ENCODE results near the gene DPEP3.

Gene DPEP3

DNA sequence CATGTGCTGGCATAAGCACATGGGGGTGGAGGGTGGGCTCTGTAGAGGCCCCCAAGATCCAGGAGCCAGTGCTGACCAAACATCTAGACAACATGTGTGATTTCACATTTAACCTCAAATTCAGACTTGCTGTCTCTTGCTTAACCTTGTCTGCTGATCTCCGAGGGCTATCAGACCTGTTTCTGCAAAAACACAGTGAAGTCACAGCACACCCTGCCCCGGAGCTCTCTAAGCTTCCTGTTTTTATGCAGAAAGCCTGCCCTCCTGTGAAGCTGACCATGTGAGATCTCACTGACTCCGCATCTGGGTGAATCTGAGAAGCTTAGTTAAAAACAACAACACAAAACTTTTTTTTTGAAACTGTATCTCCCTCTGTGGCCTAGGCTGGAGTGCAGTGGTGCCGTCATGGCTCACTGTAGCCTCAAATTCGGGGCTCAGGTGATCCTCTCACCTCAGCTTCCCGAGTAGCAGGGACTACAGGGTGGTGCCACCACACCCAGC is 25.5 kb upstream of the DPEP3 start:
- ATAC-seq: no peak
- TF ChIP-seq CSRNP3 (CRISPR knock-in tag; IDR thresholded peaks at IDR 0.05): no peak
- TF ChIP-seq ZNF565 (CRISPR knock-in tag; conservative IDR thresholded peaks at IDR 0.05; ENCODE audit: low read depth): no peak
- no peak for TF ChIP-seq SNAI2 (CRISPR knock-in tag; IDR thresholded peaks at IDR 0.05)
- TF ChIP-seq RARB (CRISPR knock-in tag; IDR thresholded peaks at IDR 0.05): no peak
- TF ChIP-seq ZNF70 (CRISPR knock-in tag; IDR thresholded peaks at IDR 0.05): no peak
- TF ChIP-seq, protein P1, sequence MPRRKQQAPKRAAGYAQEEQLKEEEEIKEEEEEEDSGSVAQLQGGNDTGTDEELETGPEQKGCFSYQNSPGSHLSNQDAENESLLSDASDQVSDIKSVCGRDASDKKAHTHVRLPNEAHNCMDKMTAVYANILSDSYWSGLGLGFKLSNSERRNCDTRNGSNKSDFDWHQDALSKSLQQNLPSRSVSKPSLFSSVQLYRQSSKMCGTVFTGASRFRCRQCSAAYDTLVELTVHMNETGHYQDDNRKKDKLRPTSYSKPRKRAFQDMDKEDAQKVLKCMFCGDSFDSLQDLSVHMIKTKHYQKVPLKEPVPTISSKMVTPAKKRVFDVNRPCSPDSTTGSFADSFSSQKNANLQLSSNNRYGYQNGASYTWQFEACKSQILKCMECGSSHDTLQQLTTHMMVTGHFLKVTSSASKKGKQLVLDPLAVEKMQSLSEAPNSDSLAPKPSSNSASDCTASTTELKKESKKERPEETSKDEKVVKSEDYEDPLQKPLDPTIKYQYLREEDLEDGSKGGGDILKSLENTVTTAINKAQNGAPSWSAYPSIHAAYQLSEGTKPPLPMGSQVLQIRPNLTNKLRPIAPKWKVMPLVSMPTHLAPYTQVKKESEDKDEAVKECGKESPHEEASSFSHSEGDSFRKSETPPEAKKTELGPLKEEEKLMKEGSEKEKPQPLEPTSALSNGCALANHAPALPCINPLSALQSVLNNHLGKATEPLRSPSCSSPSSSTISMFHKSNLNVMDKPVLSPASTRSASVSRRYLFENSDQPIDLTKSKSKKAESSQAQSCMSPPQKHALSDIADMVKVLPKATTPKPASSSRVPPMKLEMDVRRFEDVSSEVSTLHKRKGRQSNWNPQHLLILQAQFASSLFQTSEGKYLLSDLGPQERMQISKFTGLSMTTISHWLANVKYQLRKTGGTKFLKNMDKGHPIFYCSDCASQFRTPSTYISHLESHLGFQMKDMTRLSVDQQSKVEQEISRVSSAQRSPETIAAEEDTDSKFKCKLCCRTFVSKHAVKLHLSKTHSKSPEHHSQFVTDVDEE (CRISPR knock-in tag; IDR thresholded peaks at IDR 0.05): no peak
- TF ChIP-seq, protein P2, sequence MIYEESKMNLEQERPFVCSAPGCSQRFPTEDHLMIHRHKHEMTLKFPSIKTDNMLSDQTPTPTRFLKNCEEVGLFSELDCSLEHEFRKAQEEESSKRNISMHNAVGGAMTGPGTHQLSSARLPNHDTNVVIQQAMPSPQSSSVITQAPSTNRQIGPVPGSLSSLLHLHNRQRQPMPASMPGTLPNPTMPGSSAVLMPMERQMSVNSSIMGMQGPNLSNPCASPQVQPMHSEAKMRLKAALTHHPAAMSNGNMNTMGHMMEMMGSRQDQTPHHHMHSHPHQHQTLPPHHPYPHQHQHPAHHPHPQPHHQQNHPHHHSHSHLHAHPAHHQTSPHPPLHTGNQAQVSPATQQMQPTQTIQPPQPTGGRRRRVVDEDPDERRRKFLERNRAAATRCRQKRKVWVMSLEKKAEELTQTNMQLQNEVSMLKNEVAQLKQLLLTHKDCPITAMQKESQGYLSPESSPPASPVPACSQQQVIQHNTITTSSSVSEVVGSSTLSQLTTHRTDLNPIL (CRISPR knock-in tag; IDR thresholded peaks at IDR 0.05; ENCODE audit: low read depth): no peak
- no peak for TF ChIP-seq PATZ1 (CRISPR knock-in tag; IDR thresholded peaks at IDR 0.05; ENCODE audit: borderline replicate concordance)
- TF ChIP-seq CSDC2 (CRISPR knock-in tag; IDR thresholded peaks at IDR 0.05): no peak
- no peak for TF ChIP-seq ESRRG (CRISPR knock-in tag; IDR thresholded peaks at IDR 0.05)

GRCh38 chr16:68005211-68005610 is 24.9 kb upstream of the DPEP3 start:
- TF ChIP-seq ARNTL (CRISPR knock-in tag; IDR thresholded peaks at IDR 0.05; ENCODE audit: borderline replicate concordance, low read depth) (no peak), CSRNP3 (CRISPR knock-in tag; IDR thresholded peaks at IDR 0.05) (no peak), OSR1 (CRISPR knock-in tag; IDR thresholded peaks at IDR 0.05) (no peak), TCF4 (CRISPR knock-in tag; IDR thresholded peaks at IDR 0.05; ENCODE audit: borderline replicate concordance) (no peak), ZNF70 (CRISPR knock-in tag; IDR thresholded peaks at IDR 0.05) (no peak), ZFP3 (CRISPR knock-in tag; IDR thresholded peaks at IDR 0.05) (no peak), RARB (CRISPR knock-in tag; IDR thresholded peaks at IDR 0.05) (no peak), ESRRG (CRISPR knock-in tag; IDR thresholded peaks at IDR 0.05) (no peak), ZC3H10 (CRISPR knock-in tag; IDR thresholded peaks at IDR 0.05) (no peak), ZFP30 (CRISPR knock-in tag; IDR thresholded peaks at IDR 0.05) (no peak), ISL1 (CRISPR knock-in tag; IDR thresholded peaks at IDR 0.05) (no peak), ZNF565 (CRISPR knock-in tag; conservative IDR thresholded peaks at IDR 0.05; ENCODE audit: low read depth) (no peak), SNAI2 (CRISPR knock-in tag; IDR thresholded peaks at IDR 0.05) (no peak), PPARA (CRISPR knock-in tag; IDR thresholded peaks at IDR 0.05; ENCODE audit: borderline replicate concordance) (no peak), PATZ1 (CRISPR knock-in tag; IDR thresholded peaks at IDR 0.05; ENCODE audit: borderline replicate concordance) (no peak), ZNF8 (CRISPR knock-in tag; IDR thresholded peaks at IDR 0.05) (no peak), CSDC2 (CRISPR knock-in tag; IDR thresholded peaks at IDR 0.05) (no peak)
- TF ChIP-seq, protein P1 (CRISPR knock-in tag; IDR thresholded peaks at IDR 0.05): no peak
- TF ChIP-seq, protein P3, sequence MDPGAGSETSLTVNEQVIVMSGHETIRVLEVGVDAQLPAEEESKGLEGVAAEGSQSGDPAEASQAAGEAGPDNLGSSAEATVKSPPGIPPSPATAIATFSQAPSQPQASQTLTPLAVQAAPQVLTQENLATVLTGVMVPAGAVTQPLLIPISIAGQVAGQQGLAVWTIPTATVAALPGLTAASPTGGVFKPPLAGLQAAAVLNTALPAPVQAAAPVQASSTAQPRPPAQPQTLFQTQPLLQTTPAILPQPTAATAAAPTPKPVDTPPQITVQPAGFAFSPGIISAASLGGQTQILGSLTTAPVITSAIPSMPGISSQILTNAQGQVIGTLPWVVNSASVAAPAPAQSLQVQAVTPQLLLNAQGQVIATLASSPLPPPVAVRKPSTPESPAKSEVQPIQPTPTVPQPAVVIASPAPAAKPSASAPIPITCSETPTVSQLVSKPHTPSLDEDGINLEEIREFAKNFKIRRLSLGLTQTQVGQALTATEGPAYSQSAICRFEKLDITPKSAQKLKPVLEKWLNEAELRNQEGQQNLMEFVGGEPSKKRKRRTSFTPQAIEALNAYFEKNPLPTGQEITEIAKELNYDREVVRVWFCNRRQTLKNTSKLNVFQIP (CRISPR knock-in tag; IDR thresholded peaks at IDR 0.05; ENCODE audit: borderline replicate concordance, low read depth): no peak
- TF ChIP-seq, protein P2 (CRISPR knock-in tag; IDR thresholded peaks at IDR 0.05; ENCODE audit: low read depth): no peak
- ATAC-seq: no peak
